Bone marrow (tissue), 2 donors: ENCODE results near the gene LIN54.

Experiments used
- DNase-seq, 2 donors: peaks; one replicate each; lab custom pipeline; 2025; lab: John Stamatoyannopoulos, UW

Gene LIN54

GRCh38 chr4:82891707-82892466, 118.7 kb downstream of the LIN54 start:
- DNase-seq = no peak

GRCh38 chr4:82890901-82891706, 119.5 kb downstream of the LIN54 start, which contains the start of gene SEC31A:
Gene SEC31A, minus strand, starts transcription at chr4:82891153. Its CDS starts 9,217 bp downstream, at chr4:82881936.
- peak; percentile 89 to 92 for DNase-seq

GRCh38 chr4:82890528-82890900, 120.1 kb downstream of the LIN54 start:
- no peak for DNase-seq

- no peak for DNase-seq
These were observed 121.3 kb downstream of the LIN54 start for GRCh38 chr4:82889287-82889686.

- DNase-seq = no peak
These were observed 124.3 kb downstream of the LIN54 start for GRCh38 chr4:82886147-82886942.

GRCh38 chr4:82885410-82885809, 125.2 kb downstream of the LIN54 start:
- DNase-seq = no peak
